GM12878 (cell line): ENCODE results near the gene PRKAG2.

Experiments used
- CHD2 ChIP-seq: IDR thresholded peaks from 2 replicates; pipeline ENCODE4 v1.6.1; 2011; ENCODE audit warnings: low read depth, low read length, improper control_type of control experiment, borderline replicate concordance
- DPF2 ChIP-seq: fragments of 450-650 bp; IDR thresholded peaks from 2 replicates; pipeline ENCODE4 v1.6.1; 2017; ENCODE audit warnings: mild to moderate bottlenecking
- MTA3 ChIP-seq: IDR thresholded peaks from 2 replicates; pipeline ENCODE4 v1.6.1; 2012; ENCODE audit warnings: low read length, inconsistent platforms, borderline replicate concordance
- MYC ChIP-seq: IDR thresholded peaks from 2 replicates; pipeline ENCODE4 v1.6.1; 2011; ENCODE audit warnings: mild to moderate bottlenecking, low read length, moderate library complexity, inconsistent platforms; ENCODE audit not compliant: insufficient read depth, insufficient replicate concordance, insufficient read length, severe bottlenecking
- SIN3A ChIP-seq: IDR thresholded peaks from 2 replicates; pipeline ENCODE4 v1.6.1; 2012; ENCODE audit warnings: low read depth, low read length, improper control_type of control experiment
- YY1 ChIP-seq: IDR thresholded peaks from 2 replicates; pipeline ENCODE4 v1.6.1; 2011; ENCODE audit warnings: low read depth, mild to moderate bottlenecking, low read length

DNA sequence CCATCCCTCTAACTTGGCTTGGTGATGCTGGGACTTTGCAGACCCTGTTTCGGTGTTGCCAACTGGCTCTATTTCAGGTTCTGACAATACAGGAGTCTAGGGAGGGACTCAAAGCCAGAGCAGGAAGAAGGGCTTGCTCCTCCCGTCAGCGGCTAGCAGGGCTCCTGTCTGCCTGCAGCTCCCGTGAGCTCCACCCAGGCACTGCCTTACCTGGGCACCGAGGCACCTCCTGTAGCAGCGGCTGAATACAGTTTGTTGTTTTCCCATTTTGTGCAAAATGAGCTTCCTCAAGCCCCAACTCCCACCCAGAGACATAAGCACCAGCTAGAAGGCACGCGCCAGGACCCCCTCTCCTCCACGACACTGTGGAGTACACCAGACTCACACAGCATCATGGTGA lies 287.9 kb downstream of the PRKAG2 start:
- TF ChIP-seq SIN3A (no peak), MYC (no peak), CHD2 (no peak), DPF2 (no peak), MTA3 (no peak), YY1 (no peak)
